H1 (cell line): ENCODE results near the gene TRIM43. TPM values are rescaled to one million over a fixed set of nuclear protein-coding genes. Genes with fewer than 3 reads are reported as not detected.
"Not testable (repeated sequence)": the region's sequence is repeated elsewhere in the genome, so short reads cannot be mapped to it uniquely, and the experiment has no call there.

Experiments
- CTCF ChIA-PET: fragments of 300-600 bp; sonication (Branson Sonifier 250); formaldehyde crosslinking; loops from one replicate; lab custom pipeline; 2021; ENCODE audit not compliant: partially characterized antibody; lab: Charles Lee
- POLR2A ChIA-PET: fragments of 300-600 bp; sonication (Branson Sonifier 250); formaldehyde crosslinking; loops from one replicate; lab custom pipeline; 2021; ENCODE audit warnings: inconsistent platforms; ENCODE audit not compliant: partially characterized antibody; lab: Charles Lee
- DNase-seq, 2 experiments: peaks; one replicate each; pipeline versions ENCODE4 v3.0.0 to v3.0.0-alpha.2; 2010 to 2022; ENCODE audit warnings: low spot score in 2 of 2, low read depth in 1 of 2, mixed read lengths in 1 of 2
- FAIRE-seq: peaks from 2 replicates; lab custom pipeline; 2011; peaks lifted over from hg19 to GRCh38; lab: Jason Lieb, UNC
- H2AFZ ChIP-seq: 2 replicates; pipeline ENCODE4 v1.8.1; 2012; ENCODE audit warnings: low read length, inconsistent platforms
- H2AK5ac ChIP-seq: 2 replicates; pipeline ENCODE4 v1.6.1; 2013; ENCODE audit warnings: low read depth, low read length
- H2BK120ac ChIP-seq: replicated peaks from 2 replicates; pipeline ENCODE3; 2013; ENCODE audit warnings: low read depth, low read length, inconsistent platforms
- H2BK12ac ChIP-seq: 2 replicates; pipeline ENCODE4 v1.6.1; 2013; ENCODE audit warnings: low read depth, low read length
- H2BK15ac ChIP-seq: 2 replicates; pipeline ENCODE4 v1.6.1; 2013; ENCODE audit warnings: low read length
- H2BK20ac ChIP-seq: 2 replicates; pipeline ENCODE4 v1.6.1; 2013; ENCODE audit warnings: low read length
- H2BK5ac ChIP-seq: 2 replicates; pipeline ENCODE4 v1.6.1; 2013; ENCODE audit warnings: low read depth, low read length
- H3K14ac ChIP-seq: 2 replicates; pipeline ENCODE4 v1.6.1; 2013; ENCODE audit warnings: inconsistent platforms; ENCODE audit not compliant: insufficient read length
- H3K18ac ChIP-seq: 2 replicates; pipeline ENCODE4 v1.6.1; 2013; ENCODE audit warnings: low read length; ENCODE audit errors: extremely low read depth
- H3K23ac ChIP-seq: 2 replicates; pipeline ENCODE4 v1.6.1; 2013; ENCODE audit warnings: inconsistent platforms; ENCODE audit not compliant: insufficient read length
- H3K23me2 ChIP-seq: 2 replicates; pipeline ENCODE4 v1.6.1; 2013; ENCODE audit warnings: low read depth, low read length
- H3K27ac ChIP-seq: 2 replicates; pipeline ENCODE4 v1.6.1; 2011; ENCODE audit warnings: low read depth, low read length, inconsistent platforms
- H3K27me3 ChIP-seq, 4 experiments: replicated peaks in 1 of 4; 1 replicate in 1 of 4; 2 replicates in 3 of 4; pipeline versions ENCODE4 v1.6.1 to v1.8.1; 2011 to 2013; ENCODE audit warnings: low read length in 3 of 4, mild to moderate bottlenecking in 3 of 4, inconsistent platforms in 2 of 4, mixed read lengths in 2 of 4, moderate library complexity in 1 of 4; ENCODE audit not compliant: control insufficient read depth in 3 of 4, insufficient read depth in 3 of 4; ENCODE audit errors: extremely low read depth in 1 of 4
- H3K36me3 ChIP-seq, 4 experiments: 2 replicates each; pipeline versions ENCODE4 v1.6.1 to v1.8.1; 2011 to 2013; ENCODE audit warnings: mild to moderate bottlenecking in 4 of 4, low read length in 3 of 4, moderate library complexity in 2 of 4, control low read depth in 1 of 4, inconsistent platforms in 1 of 4; ENCODE audit not compliant: insufficient read depth in 4 of 4, control insufficient read depth in 2 of 4
- H3K4ac ChIP-seq: replicated peaks from 2 replicates; pipeline ENCODE3; 2013; ENCODE audit warnings: low read length, low read depth, mixed read lengths, inconsistent platforms; ENCODE audit not compliant: insufficient read length
- H3K4me1 ChIP-seq, 4 experiments: replicated peaks in 1 of 4; 1 replicate in 1 of 4; 2 replicates in 3 of 4; pipeline versions ENCODE4 v1.6.1 to v1.8.1; 2011 to 2013; ENCODE audit warnings: low read length in 3 of 4, inconsistent platforms in 2 of 4, mixed read lengths in 1 of 4; ENCODE audit not compliant: insufficient read depth in 4 of 4, control insufficient read depth in 3 of 4
- H3K4me2 ChIP-seq, 2 experiments: 2 replicates each; pipeline versions ENCODE4 v1.6.1 to v1.8.1; 2011 to 2013; ENCODE audit warnings: low read depth in 2 of 2, low read length in 2 of 2, control low read depth in 1 of 2, inconsistent platforms in 1 of 2, mild to moderate bottlenecking in 1 of 2; ENCODE audit not compliant: insufficient read depth in 1 of 2
- H3K4me3 ChIP-seq, 4 experiments: fragments of 200-600, 300-600 bp in 1 of 4; sonication (generic), shearing (Covaris generic), sonication (Bioruptor Twin) in 1 of 4; 2 replicates each; pipeline versions ENCODE4 v1.5.1 to v1.8.1; 2011 to 2016; ENCODE audit warnings: low read length in 4 of 4, low read depth in 3 of 4, control low read depth in 2 of 4, inconsistent platforms in 2 of 4, mild to moderate bottlenecking in 2 of 4, mixed read lengths in 1 of 4, moderate library complexity in 1 of 4; ENCODE audit not compliant: insufficient read depth in 2 of 4; ENCODE audit errors: extremely low read depth in 1 of 4
- H3K56ac ChIP-seq: replicated peaks from 2 replicates; pipeline ENCODE3; 2013; ENCODE audit warnings: low read depth, mild to moderate bottlenecking, mixed read lengths, low read length, inconsistent platforms; ENCODE audit not compliant: insufficient read length
- H3K79me1 ChIP-seq: 2 replicates; pipeline ENCODE4 v1.6.1; 2013; ENCODE audit warnings: low read depth, low read length, control low read depth
- H3K79me2 ChIP-seq, 2 experiments: 2 replicates each; pipeline versions ENCODE4 v1.6.1 to v1.8.1; 2012 to 2013; ENCODE audit warnings: low read length in 2 of 2, mild to moderate bottlenecking in 2 of 2, inconsistent platforms in 1 of 2; ENCODE audit not compliant: insufficient read depth in 2 of 2, control insufficient read depth in 1 of 2
- H3K9ac ChIP-seq, 4 experiments: replicated peaks in 1 of 4; 1 replicate in 1 of 4; 2 replicates in 3 of 4; pipeline versions ENCODE4 v1.6.1 to v1.8.1; 2011 to 2013; ENCODE audit warnings: low read depth in 3 of 4, low read length in 3 of 4, control low read depth in 2 of 4, mild to moderate bottlenecking in 2 of 4, moderate library complexity in 2 of 4, inconsistent platforms in 1 of 4; ENCODE audit errors: extremely low read depth in 1 of 4
- H3K9me3 ChIP-seq, 2 experiments: 2 replicates each; pipeline versions ENCODE4 v1.6.1 to v1.8.1; 2012 to 2013; ENCODE audit warnings: mild to moderate bottlenecking in 2 of 2, moderate library complexity in 2 of 2, control low read depth in 1 of 2, inconsistent platforms in 1 of 2, low read depth in 1 of 2, low read length in 1 of 2, mixed read lengths in 1 of 2; ENCODE audit not compliant: insufficient read depth in 2 of 2
- H4K20me1 ChIP-seq, 2 experiments: replicated peaks in 1 of 2; 2 replicates each; pipeline versions ENCODE3 to v1.8.1; 2011 to 2013; ENCODE audit warnings: inconsistent platforms in 2 of 2, low read length in 2 of 2, mild to moderate bottlenecking in 1 of 2; ENCODE audit not compliant: insufficient read depth in 2 of 2, control insufficient read depth in 1 of 2
- H4K5ac ChIP-seq: 2 replicates; pipeline ENCODE4 v1.6.1; 2013; ENCODE audit warnings: low read length, low read depth, mixed read lengths, inconsistent platforms; ENCODE audit not compliant: insufficient read length
- H4K8ac ChIP-seq: 2 replicates; pipeline ENCODE4 v1.8.0; 2013; ENCODE audit warnings: mild to moderate bottlenecking, moderate library complexity, low read length, inconsistent platforms; ENCODE audit not compliant: insufficient read depth; ENCODE audit errors: extremely low read depth
- H4K91ac ChIP-seq: replicated peaks from 2 replicates; pipeline ENCODE3; 2013; ENCODE audit warnings: low read length, mixed read lengths, inconsistent platforms; ENCODE audit not compliant: insufficient read length
- POLR2A ChIP-seq, 2 experiments: IDR thresholded peaks; 1 replicate in 1 of 2; 2 replicates in 1 of 2; pipeline ENCODE4 v1.6.1; 2011; ENCODE audit warnings: low read depth in 2 of 2, low read length in 2 of 2, mild to moderate bottlenecking in 2 of 2; ENCODE audit errors: control extremely low read depth in 1 of 2
- ZNF274 ChIP-seq: IDR thresholded peaks from 2 replicates; pipeline ENCODE4 v1.7.0; 2012; ENCODE audit warnings: low read length, borderline replicate concordance; ENCODE audit errors: extremely low read depth
- WGBS, 2 experiments: shearing (Covaris generic) in 1 of 2; methylation state at CpG; one replicate each; pipeline versions ENCODE4 v1.1.6 to v1.1.7; 2013 to 2015; ENCODE audit warnings: low lambda C conversion rate in 2 of 2, mixed read lengths in 2 of 2, inconsistent platforms in 1 of 2, low coverage in 1 of 2, missing lambda C conversion rate in 1 of 2; ENCODE audit not compliant: insufficient replicate concordance in 2 of 2, insufficient coverage in 1 of 2, insufficient read length in 1 of 2; ENCODE audit errors: extremely low coverage in 1 of 2, missing lambda C conversion rate in 1 of 2; 5-methylcytosine and 5-hydroxymethylcytosine counted together
- polyA plus RNA-seq, 7 experiments: library from polyadenylated mRNA; depleted of rRNA in 3 of 7; stranded (reverse) in 5 of 7; unstranded in 2 of 7; fragments of >200 nt in 5 of 7; fragments of 200-250 nt in 2 of 7; gene quantifications; 1 replicate in 5 of 7; 2 replicates in 1 of 7; 4 replicates in 1 of 7; pipeline versions ENCODE4 v1.2.1 to v1.2.3, GENCODE V29; 2011 to 2013; ENCODE audit warnings: missing spikeins in 2 of 7, mixed read lengths in 2 of 7
- total RNA-seq: library from RNA; stranded (reverse); fragmentation: NEBNext Ultra II Directional; extraction: Animal tissue kit (Norgen Biotek cat#: 25700); gene quantifications from 2 replicates; pipeline ENCODE4 v1.2.1, GENCODE V29; 2021

TRIM43 gene
- total and polyA plus RNA-seq, 2 of the 8 experiments (the other 6 are each of a cell fraction or from before 2014, with no cell fraction given), result not detected

DNA sequence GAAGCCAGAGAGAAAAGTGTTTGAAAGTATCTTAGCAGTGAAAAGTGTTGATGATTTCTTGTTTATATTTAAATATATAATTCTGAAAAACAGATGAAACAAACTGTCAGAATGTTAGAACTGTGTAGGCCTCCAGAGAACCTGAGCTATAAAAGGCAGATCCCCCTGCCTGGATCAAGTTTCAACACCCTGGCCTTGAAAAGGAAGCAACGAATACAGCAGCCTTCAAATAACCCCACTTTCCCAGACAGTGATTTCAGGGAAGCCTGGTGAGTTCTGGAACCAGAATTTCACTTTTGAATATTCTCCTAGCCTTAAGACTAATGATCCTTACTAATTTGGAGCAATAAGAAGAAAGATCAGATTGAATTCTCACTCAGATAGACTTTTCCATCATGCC, 13.3 kb upstream of the TRIM43 start:
- DNase-seq (no peak), FAIRE-seq (no peak)
- no peak overlapping the region for H2AK5ac ChIP-seq
- H3K27ac ChIP-seq, result no peak overlapping the region
- WGBS, 2 experiments, result 65% methylated on average over 1 of the region's 1 CpG; no CpG with 5 or more reads in 1 of the 2 experiments
- H3K23me2 ChIP-seq, result no peaks in the 10 kb centered on the region
- no peak overlapping the region for H3K9ac ChIP-seq
- no peak overlapping the region for H4K91ac ChIP-seq
- no peak overlapping the region for H3K4me2 ChIP-seq
- H2BK20ac ChIP-seq, result no peak overlapping the region
- H2AFZ ChIP-seq, result no peak overlapping the region
- CTCF ChIA-PET, result no interaction called here
- no peak overlapping the region for H4K8ac ChIP-seq
- no peak overlapping the region for H3K4ac ChIP-seq
- no peaks in the 10 kb centered on the region for H3K79me2 ChIP-seq
- H4K5ac ChIP-seq, result no peak overlapping the region
- POLR2A ChIA-PET, result no interaction called here
- no peak overlapping the region for H2BK12ac ChIP-seq
- no peaks in the 10 kb centered on the region for H3K36me3 ChIP-seq
- no peak overlapping the region for H2BK15ac ChIP-seq
- TF ChIP-seq ZNF274 (no peak), POLR2A (IDR thresholded peaks at IDR 0.05; ENCODE audit: control extremely low read depth in 1 of 2, low read depth in 2 of 2, low read length in 2 of 2) (no peak)
- H2BK120ac ChIP-seq, result no peak overlapping the region
- peaks cover 34 to 47% of the 10 kb centered on the region in 2 experiments for H3K9me3 ChIP-seq
- H3K23ac ChIP-seq, result no peak overlapping the region
- H3K4me1 ChIP-seq, result no peaks in the 10 kb centered on the region
- no peak overlapping the region for H3K56ac ChIP-seq
- H3K27me3 ChIP-seq, result no peaks in the 10 kb centered on the region
- no peak overlapping the region for H2BK5ac ChIP-seq
- H3K79me1 ChIP-seq, result no peaks in the 10 kb centered on the region
- H3K18ac ChIP-seq, result no peak overlapping the region
- no peak overlapping the region for H3K4me3 ChIP-seq
- H4K20me1 ChIP-seq, result no peaks in the 10 kb centered on the region
- no peak overlapping the region for H3K14ac ChIP-seq

DNA sequence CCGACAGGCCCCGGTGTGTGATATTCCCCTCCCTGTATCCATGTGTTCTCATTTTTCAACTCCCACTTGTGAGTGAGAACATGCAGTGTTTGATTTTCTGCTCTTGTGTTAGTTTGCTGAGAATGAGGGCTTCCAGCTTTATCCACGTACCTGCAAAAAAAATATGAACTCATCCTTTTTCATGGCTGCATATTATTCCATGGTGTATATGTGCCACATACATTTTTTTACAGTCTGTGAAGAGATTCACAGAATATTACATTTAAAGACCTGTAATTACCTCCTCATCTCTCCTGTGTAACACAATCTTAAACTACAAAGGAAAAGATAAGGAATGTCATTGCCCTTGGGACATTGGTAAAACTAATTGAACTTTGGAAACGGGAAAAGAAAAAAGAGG, 8.3 kb upstream of the TRIM43 start:
- CTCF ChIA-PET, result not testable (repeated sequence)

More for the DNA sequence above, 8.3 kb upstream of the TRIM43 start:
- H2BK20ac ChIP-seq, H3K9ac ChIP-seq, H3K79me2 ChIP-seq, H4K5ac ChIP-seq, H4K20me1 ChIP-seq, H2AFZ ChIP-seq, H3K36me3 ChIP-seq, H3K56ac ChIP-seq, H3K4me3 ChIP-seq, H3K27me3 ChIP-seq, H3K27ac ChIP-seq, H4K91ac ChIP-seq, H2BK120ac ChIP-seq, FAIRE-seq, H3K23ac ChIP-seq, DNase-seq, H3K4me2 ChIP-seq, POLR2A ChIA-PET, H4K8ac ChIP-seq, H3K79me1 ChIP-seq, H2BK15ac ChIP-seq, H2AK5ac ChIP-seq, H3K23me2 ChIP-seq, H3K4me1 ChIP-seq, H2BK5ac ChIP-seq, H3K14ac ChIP-seq, H2BK12ac ChIP-seq, H3K18ac ChIP-seq, H3K4ac ChIP-seq: not testable (repeated sequence)
- 86% methylated on average over 4 of the region's 4 CpGs; no CpG with 5 or more reads in 1 of the 2 experiments for WGBS, 2 experiments
- H3K9me3 ChIP-seq, result peaks cover 6 to 20% of the 10 kb centered on the region in 2 experiments
